Activated CD4-positive, alpha-beta memory T cell treated with anti-CD3 and anti-CD28 coated beads for 36 hours (primary cell): ENCODE measurements around the gene RPL28. TPM values are rescaled to one million over a fixed set of nuclear protein-coding genes. Genes with fewer than 3 reads are reported as not detected.

ENCODE experiments used
- CTCF ChIA-PET: fragments of 350-600 bp; sonication (Branson Sonifier 250); formaldehyde crosslinking; loops from one replicate; lab custom pipeline; 2021; ENCODE audit warnings: antibody characterized with exemption, inconsistent platforms; lab: Charles Lee
- POLR2A ChIA-PET: fragments of 350-600 bp; sonication (Branson Sonifier 250); formaldehyde crosslinking; loops from one replicate; lab custom pipeline; 2021; ENCODE audit warnings: antibody characterized with exemption; lab: Charles Lee
- DNase-seq: peaks from one replicate; pipeline ENCODE4 v3.0.0-alpha.2; 2020
- H3K27ac Mint-ChIP-seq: one replicate; pipeline ENCODE4 v1.8.0; 2021; ENCODE audit warnings: mixed read lengths
- H3K27me3 Mint-ChIP-seq: one replicate; pipeline ENCODE4 v1.8.0; 2021; ENCODE audit warnings: mixed read lengths
- H3K36me3 Mint-ChIP-seq: one replicate; pipeline ENCODE4 v1.8.0; 2021; ENCODE audit warnings: mixed read lengths
- H3K4me1 Mint-ChIP-seq: one replicate; pipeline ENCODE4 v1.8.0; 2021; ENCODE audit warnings: low read depth, mixed read lengths
- H3K4me3 Mint-ChIP-seq: one replicate; pipeline ENCODE4 v1.8.0; 2021; ENCODE audit warnings: mild to moderate bottlenecking, mixed read lengths
- H3K9me3 Mint-ChIP-seq: one replicate; pipeline ENCODE4 v1.8.0; 2021; ENCODE audit warnings: mixed read lengths
- intact Hi-C: fragments of 100-400 bp; cut with micrococcal nuclease; formaldehyde crosslinking; loops from one replicate; pipeline ENCODE4 v1.15.1; 2023
- total RNA-seq, 2 experiments: library from RNA; stranded (reverse); gene quantifications; one replicate each; pipeline ENCODE4 v1.2.3, GENCODE V29; 2021

Gene RPL28
- total RNA-seq, 2 experiments from 2014 or later, result 2,630 to 2,642 TPM

DNA sequence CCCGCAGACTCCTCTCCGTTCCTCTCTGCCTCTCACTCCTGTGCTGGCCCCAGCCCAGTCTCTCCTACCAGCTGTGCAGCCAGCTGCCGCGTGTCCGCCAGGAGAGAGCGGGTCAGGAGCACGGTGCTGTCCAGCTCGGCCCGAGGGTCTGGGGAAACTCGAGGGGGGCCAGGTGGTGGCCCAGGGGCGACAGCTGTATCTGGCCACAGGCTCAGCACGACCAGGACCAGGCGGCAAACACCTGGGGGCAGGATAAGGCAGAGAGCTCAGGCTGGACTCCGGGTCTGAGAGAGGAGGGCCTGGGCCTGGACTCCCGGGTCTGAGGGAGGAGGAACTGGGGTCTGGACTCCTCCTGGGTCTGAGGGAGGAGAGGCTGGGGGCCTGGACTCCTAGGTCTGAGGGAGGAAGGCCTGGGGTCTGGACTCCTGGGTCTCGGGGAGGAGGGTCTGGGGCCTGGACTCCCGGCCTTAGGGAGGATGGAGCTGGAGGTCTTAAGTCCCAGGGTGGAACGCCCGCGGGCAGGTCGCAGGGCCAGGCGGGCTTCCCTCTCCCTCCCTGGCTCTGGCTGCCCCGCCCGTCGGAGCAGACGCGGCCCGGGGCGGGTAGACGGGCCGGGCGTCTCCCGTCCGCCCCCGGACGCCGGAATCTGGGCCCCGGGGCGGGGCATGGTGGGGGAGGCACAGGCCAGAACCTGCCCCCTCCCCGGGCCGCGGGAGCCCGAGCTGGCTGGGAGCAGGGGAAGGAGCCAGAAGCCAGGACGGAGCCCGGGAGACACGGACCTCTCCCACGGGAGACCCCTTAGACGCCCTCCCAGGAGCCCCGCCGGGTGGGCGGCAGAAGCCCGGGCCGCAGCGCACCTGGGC, 16.8 kb upstream of the RPL28 start:
- H3K27me3 Mint-ChIP-seq, result peaks cover 40% of the 10 kb centered on the region
- peaks cover 6% of the 10 kb centered on the region for H3K4me1 Mint-ChIP-seq
- no peak overlapping the region for H3K4me3 Mint-ChIP-seq
- intact Hi-C loops, result no loop called here
- CTCF ChIA-PET, result interaction anchor here (0.9 to 1.0 kb wide), 2 partner anchors 11 to 67 kb away, joined by 3 to 4 read pairs; no protein-coding TSS in a partner anchor
- peak; percentile 34 for DNase-seq
- H3K9me3 Mint-ChIP-seq, result no peaks in the 10 kb centered on the region
- H3K36me3 Mint-ChIP-seq, result no peaks in the 10 kb centered on the region
- no peak overlapping the region for H3K27ac Mint-ChIP-seq
- POLR2A ChIA-PET, result interaction anchor here (1.4 kb wide), 1 partner anchor 15 kb away, joined by 8 read pairs; the partner anchor contains the start of gene TMEM238

DNA sequence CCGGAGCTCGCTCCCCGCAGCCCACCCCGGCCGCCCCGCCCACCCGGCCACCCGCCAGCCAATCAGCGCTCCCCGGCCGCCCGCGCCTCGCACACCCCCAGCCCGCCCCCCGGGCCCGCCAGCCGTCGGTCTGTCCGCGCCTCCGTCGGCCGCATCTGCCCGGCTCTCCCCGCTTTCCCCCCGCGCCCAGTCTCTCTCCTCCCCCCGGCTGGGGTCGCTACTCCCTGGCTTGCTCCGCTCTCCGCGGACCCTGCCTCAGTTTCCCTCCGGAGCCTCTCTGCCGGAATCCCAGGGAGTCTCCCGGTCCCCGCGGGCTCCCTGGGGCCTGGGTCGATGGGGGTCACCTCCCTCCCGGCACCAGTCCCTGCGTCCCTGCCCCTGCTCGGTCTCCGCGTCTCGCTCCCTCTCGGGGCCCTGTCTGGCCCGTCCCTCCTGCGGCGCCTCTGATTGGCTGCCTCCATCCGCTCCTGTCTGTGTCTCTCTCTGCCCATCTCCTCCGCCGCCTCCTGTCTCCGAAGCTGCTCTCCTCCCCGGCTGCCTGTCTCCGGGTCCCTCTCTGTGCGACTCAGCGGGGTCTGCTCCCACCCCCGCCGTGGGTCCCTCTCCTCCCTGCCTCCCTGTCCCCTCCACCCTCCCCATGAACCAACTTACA, 16.0 kb upstream of the RPL28 start:
- POLR2A ChIA-PET, result no interaction called here
- H3K27ac Mint-ChIP-seq, result no peak overlapping the region
- peaks cover 6% of the 10 kb centered on the region for H3K4me1 Mint-ChIP-seq
- H3K27me3 Mint-ChIP-seq, result peaks cover 41% of the 10 kb centered on the region
- DNase-seq, result peak; percentile 43
- no peaks in the 10 kb centered on the region for H3K36me3 Mint-ChIP-seq
- H3K9me3 Mint-ChIP-seq, result no peaks in the 10 kb centered on the region
- CTCF ChIA-PET, result interaction anchor here (0.9 kb wide), 1 partner anchor 68 kb away, joined by 4 read pairs; no protein-coding TSS in a partner anchor
- intact Hi-C loops, result no loop called here
- peak overlapping the region; percentile 57 for H3K4me3 Mint-ChIP-seq

DNA sequence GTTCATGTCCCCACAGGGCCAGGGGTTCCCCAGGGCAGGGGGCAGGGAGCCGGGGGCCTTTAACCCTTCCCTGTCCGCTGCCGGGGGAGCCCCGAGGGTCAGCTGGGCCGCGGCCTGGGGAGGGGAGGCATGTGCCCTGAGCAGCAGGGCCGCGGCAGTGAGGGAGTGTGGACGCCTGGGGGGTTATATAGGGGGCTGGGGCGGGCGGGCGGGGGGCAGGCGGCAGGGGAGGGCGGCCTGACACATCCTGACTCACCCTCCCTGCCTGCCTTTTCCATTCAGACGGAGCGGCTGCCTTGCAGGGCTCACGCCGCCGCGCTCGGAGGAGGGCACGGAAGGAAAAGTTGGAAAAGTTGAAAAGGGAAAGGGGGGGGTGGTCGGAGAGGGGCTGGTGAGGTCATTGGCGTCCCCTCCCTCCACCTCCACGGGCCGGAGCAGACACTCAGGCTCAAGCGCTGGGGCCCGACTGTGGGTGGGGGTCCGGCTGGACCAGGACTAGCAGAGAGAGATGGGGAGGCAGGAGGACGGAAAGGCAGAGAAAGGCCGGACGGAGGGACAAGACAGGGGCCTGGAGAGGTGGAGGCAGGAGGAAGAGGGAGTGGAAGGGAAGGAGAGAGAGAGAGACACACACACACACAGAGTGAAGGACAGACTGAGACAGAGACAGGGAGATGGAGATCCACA, 15.3 kb upstream of the RPL28 start, which contains the start of gene IL11:
Gene IL11, minus strand, starts transcription at position 159 of the 684 bp plus-strand sequence. Its CDS starts 153 bp downstream, at position 6.
- DNase-seq, result no peak
- POLR2A ChIA-PET, result interaction anchor here (2.6 kb wide), 1 partner anchor 14 kb away, joined by 8 read pairs; the partner anchor contains the start of gene TMEM238
- CTCF ChIA-PET, result no interaction called here
- H3K9me3 Mint-ChIP-seq, result no peaks in the 10 kb centered on the region
- intact Hi-C loops, result no loop called here
- H3K4me3 Mint-ChIP-seq, result peak within 1 kb of the TSS; percentile 57
- no peak within 1 kb of the TSS for H3K27ac Mint-ChIP-seq
- peaks cover 6% of the 10 kb centered on the region for H3K4me1 Mint-ChIP-seq
- H3K36me3 Mint-ChIP-seq, result no peaks in the 10 kb centered on the region
- H3K27me3 Mint-ChIP-seq, result peaks cover 43% of the 10 kb centered on the region

DNA sequence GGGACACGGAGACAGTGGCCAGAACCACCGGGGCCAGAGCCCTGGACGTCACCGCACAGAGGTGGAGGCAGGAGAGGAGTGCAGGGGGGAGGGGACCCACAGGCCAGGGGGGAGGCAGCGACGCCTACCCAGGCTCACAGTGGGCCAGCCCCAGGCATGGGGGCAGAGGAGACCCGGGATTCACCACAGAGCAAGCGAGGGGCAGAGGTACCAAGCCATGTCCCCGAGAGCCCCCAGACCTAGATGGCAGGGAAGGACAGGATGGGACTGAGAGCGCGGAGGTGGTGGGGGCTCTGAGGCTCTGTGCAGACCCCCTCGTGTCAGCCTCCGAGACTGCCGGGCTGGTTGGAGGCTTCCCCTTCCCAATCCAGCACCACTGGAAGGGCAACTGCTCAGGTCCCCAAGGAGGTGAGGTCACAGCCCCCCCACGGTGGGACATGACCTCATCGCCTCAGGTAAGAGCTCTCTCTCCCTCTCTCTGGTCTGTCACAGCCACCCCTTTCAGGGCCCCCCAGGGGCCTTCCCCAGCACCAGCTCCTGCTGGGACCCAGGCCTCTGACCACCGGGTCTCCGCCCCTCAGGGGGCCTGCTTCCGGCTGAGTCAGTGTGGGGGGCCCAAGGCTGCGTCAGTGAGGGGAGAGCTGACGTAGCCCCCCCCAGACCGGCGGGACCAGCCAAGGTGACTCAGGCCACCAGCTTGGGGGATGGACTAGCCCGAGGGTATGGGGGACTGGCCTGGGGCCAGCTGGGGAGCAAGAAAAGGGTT, 13.2 kb upstream of the RPL28 start:
- ChIA-PET POLR2A (interaction anchor here (2.6 kb wide), 1 partner anchor 12 kb away, joined by 8 read pairs; the partner anchor contains the start of gene TMEM238), CTCF (interaction anchor here (0.7 to 1.0 kb wide), 2 partner anchors 11 to 71 kb away, joined by 3 to 5 read pairs; partner anchors contain the start of gene TMEM238)
- no peak for DNase-seq

DNA sequence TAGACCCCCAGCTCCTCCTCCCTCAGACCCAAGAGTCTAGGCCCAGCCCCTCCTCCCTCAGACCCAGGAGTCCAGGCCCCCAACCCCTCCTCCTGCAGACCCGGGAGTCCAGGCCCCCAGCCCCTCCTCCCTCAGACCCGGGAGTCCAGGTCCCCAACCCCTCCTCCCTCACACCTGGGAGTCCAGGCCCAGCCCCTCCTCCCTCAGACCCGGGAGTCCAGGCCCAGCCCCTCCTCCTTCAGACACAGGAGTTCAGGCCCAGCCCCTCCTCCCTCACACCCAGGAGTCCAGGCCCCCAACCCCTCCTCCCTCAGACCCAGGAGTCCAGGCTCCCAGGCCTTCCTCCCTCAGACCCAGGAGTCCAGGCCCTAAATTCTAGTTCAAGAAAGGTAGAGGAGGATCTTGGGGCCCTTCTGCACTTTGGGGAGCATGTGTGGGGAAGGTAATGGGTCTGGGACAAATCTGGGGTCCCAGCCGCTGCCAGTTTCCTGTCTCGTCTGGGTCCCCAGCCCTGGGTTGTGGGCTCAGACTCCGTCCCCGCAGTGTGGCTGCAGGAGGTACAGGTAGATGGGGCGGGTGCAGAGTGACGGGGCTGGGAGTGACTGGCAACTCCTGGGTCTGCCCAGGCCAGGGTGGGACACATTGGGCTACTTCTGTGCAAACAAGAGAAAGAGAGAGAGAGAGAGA, 12.3 kb upstream of the RPL28 start:
- POLR2A ChIA-PET, result interaction anchor here (2.6 kb wide), 1 partner anchor 11 kb away, joined by 8 read pairs; the partner anchor contains the start of gene TMEM238
- H3K9me3 Mint-ChIP-seq, result no peaks in the 10 kb centered on the region

More for the DNA sequence above, 13.2 kb upstream of the RPL28 start:
- Mint-ChIP-seq H3K27ac (no peak overlapping the region), H3K36me3 (no peaks in the 10 kb centered on the region), H3K27me3 (peaks cover 41% of the 10 kb centered on the region), H3K9me3 (no peaks in the 10 kb centered on the region), H3K4me3 (no peak overlapping the region), H3K4me1 (peaks cover 6% of the 10 kb centered on the region)
- intact Hi-C loops, result no loop called here

DNA sequence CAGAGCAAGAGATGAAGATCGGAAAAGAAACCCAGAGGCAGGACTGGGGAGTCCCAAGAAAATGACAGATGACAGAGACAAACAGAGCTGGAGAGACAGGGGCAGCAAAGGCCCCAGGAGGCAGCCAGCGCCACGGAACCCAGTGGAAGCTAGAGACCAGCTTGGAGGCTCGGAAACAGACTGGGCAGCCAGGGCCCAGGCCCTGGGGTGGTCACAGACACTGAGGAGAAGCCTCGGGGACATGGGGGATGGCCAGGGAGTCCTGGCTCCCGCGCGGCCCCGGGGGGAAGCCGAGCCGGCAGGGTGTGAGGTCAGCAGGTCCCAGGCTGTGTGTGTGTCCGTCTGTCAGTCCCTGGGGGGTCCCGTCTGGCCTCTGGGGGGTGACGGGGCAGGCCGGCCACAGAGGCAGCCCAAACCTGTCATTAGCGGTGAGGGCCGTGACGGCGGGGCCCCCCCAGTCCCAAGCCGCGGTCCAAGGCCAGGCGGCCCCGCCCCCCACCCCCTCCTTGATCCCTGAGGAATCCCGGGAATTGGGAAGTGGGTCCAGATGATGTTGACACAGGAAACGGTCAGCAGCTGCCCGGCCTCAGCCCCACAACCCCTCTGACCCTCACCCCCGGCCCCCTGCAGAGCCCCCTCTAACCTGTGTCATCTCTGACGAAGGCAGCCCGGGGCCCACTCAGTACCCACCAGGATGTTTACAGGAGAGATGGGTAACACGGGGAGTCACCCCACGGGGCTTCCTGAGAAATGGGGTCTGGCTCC, 11.6 kb upstream of the RPL28 start:
- Mint-ChIP-seq H3K4me1 (peaks cover 6% of the 10 kb centered on the region), H3K27ac (no peak overlapping the region), H3K27me3 (peaks cover 33% of the 10 kb centered on the region), H3K9me3 (no peaks in the 10 kb centered on the region), H3K4me3 (no peak overlapping the region), H3K36me3 (no peaks in the 10 kb centered on the region)
- no peak for DNase-seq
- POLR2A ChIA-PET, result no interaction called here
- intact Hi-C loops, result no loop called here
- CTCF ChIA-PET, result no interaction called here

More for the DNA sequence above, 12.3 kb upstream of the RPL28 start:
- DNase-seq, result no peak
- Mint-ChIP-seq H3K36me3 (no peaks in the 10 kb centered on the region), H3K27me3 (peaks cover 38% of the 10 kb centered on the region), H3K4me3 (no peak overlapping the region), H3K4me1 (peaks cover 6% of the 10 kb centered on the region), H3K27ac (no peak overlapping the region)
- intact Hi-C loops, result no loop called here
- CTCF ChIA-PET, result interaction anchor here (0.7 kb wide), 1 partner anchor 72 kb away, joined by 5 read pairs; no protein-coding TSS in a partner anchor

DNA sequence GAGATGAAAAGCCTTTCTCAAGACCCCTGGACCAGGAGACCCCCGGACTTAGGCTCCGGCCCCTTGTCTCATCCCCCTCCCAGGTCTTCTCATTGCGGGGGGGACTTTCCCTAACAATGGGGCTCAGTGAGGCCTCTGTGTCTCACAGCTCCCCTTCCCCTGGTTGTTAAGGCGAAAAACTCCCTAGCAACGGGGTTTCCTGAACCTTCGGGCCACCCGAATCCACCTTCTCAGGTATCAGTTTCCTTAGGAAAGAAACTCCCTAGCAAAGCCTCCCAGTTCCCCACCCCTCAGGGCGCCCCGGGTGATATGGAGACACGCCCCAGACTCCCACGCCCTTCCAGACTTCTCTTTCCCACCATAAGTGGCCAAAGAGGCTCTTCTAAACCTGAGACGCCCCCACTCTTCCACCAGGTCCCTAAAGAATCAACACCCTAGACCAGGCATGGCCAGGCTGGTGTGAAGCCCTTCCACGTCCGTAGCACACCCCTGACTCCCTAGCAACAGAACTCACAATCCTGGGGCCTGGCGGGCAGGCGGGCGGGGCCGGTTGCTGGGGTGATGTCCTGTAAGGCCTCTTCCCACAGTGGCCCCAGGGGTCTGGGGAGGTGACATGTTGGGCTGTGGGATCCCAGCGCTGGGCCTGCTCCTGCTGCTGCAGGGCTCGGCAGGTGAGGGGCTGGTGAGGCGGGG, 9.3 kb upstream of the RPL28 start, which contains the start of gene TMEM190:
Gene TMEM190, plus strand, starts transcription at position 586 of the 693 bp plus-strand sequence. Its CDS starts 28 bp downstream, at position 614.
- ChIA-PET CTCF (no interaction called here), POLR2A (no interaction called here)
- no peaks in the 10 kb centered on the region for H3K36me3 Mint-ChIP-seq
- no peak within 1 kb of the TSS for H3K27ac Mint-ChIP-seq
- H3K27me3 Mint-ChIP-seq, result peaks cover 22% of the 10 kb centered on the region
- no peak within 1 kb of the TSS for H3K4me3 Mint-ChIP-seq
- no peaks in the 10 kb centered on the region for H3K4me1 Mint-ChIP-seq
- no peaks in the 10 kb centered on the region for H3K9me3 Mint-ChIP-seq
- DNase-seq, result no peak
- intact Hi-C loops, result no loop called here

DNA sequence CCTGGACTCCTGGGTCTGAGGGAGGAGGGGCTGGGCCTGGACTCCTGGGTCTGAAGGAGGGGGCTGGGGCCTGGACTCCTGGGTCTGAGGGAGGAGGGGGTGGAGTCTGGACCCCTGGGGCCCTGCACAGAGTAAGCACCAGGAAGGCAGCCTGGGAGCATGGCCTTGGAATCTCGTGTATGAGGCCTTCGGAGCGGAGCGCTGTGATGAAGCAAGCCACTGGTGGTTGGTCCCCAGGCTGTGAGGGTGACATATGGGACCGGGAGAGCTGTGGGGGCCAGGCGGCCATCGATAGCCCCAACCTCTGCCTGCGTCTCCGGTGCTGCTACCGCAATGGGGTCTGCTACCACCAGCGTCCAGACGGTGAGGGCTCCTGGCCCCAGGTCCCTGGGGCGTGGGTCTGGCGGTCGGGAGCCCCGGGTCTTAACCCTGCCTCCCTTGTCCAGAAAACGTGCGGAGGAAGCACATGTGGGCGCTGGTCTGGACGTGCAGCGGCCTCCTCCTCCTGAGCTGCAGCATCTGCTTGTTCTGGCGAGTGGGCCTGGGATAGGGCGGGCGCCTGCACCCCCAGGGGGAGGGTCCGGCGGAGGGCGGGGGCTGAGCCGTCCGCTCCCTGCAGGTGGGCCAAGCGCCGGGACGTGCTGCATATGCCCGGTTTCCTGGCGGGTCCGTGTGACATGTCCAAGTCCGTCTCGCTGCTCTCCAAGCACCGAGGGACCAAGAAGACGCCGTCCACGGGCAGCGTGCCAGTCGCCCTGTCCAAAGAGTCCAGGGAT, 8.2 kb upstream of the RPL28 start:
- CTCF ChIA-PET, result no interaction called here
- POLR2A ChIA-PET, result no interaction called here

DNA sequence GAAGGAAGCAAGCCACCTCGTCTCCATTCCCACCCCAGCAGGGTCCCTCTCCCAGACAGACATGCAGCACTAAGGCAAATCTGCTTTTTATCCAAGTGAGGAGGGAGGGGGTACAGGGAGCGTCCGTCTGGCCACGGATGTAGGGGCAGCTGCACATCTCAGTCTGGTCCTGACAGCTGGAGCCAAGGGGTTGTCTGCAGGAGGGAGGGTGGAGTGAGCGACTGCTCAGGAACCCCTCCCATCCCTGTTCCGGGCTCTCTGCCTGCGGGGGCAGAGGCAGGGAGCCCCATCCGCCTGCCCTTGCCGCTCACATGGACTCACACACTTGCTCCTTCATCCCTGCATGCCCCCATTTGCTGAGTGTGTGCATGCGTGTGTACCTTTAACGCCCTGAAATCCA, 6.6 kb upstream of the RPL28 start:
- CTCF ChIA-PET, result interaction anchor here (0.9 kb wide), 1 partner anchor 10 kb away, joined by 3 read pairs; no protein-coding TSS in a partner anchor
- intact Hi-C loops, result no loop called here
- Mint-ChIP-seq H3K36me3 (no peaks in the 10 kb centered on the region), H3K4me3 (no peak overlapping the region), H3K9me3 (no peaks in the 10 kb centered on the region), H3K27me3 (peaks cover 4% of the 10 kb centered on the region), H3K27ac (no peak overlapping the region), H3K4me1 (peaks cover 17% of the 10 kb centered on the region)
- DNase-seq, result no peak
- POLR2A ChIA-PET, result no interaction called here

More for the DNA sequence above, 8.2 kb upstream of the RPL28 start:
- Mint-ChIP-seq H3K4me1 (peaks cover 9% of the 10 kb centered on the region), H3K27me3 (peaks cover 10% of the 10 kb centered on the region), H3K9me3 (no peaks in the 10 kb centered on the region), H3K36me3 (no peaks in the 10 kb centered on the region), H3K4me3 (no peak overlapping the region), H3K27ac (no peak overlapping the region)
- no peak for DNase-seq
- intact Hi-C loops, result no loop called here
